Measurements from ENCODE around the gene FNTB.
A peak's percentile ranks its signal among the peaks of the same experiment; 100 is the strongest.

Gene FNTB

DNA sequence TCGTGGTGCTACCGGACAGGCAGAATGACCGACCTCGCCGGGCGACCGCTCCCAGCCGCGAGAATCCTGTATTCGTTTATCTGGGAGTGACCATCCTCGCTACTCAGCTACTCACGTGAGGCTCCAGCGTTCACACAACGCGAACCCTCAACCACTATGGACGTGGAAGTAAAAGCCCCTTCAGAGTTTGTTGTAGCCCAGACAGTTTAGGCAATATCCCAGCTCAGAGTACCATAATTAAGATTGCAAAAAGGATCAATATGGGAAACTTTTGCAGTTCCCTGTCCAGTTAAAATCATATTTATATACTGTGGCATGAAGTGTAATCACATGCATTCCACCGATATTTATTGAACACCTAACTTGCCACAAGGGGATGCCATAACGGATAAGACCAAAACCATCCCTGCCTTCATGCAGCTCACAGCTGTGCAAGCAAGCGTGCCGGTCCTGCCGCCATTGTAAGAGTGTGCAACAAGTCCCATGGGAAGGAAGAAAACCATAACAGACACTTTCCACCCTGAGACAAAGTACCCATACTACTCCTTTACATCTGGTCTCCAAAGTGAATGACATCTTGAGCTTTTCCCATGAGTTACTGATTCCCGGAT lies 116.6 kb downstream of the FNTB start:
- WGBS (ENCODE audit: insufficient coverage) = 9% methylated on average over 19 of the region's 22 CpGs
- CTCF ChIA-PET = interaction anchor here (1.2 kb wide), 1 partner anchor 14 kb away, joined by 3 read pairs; no protein-coding TSS in a partner anchor
- Histone ChIP-seq H3K9me3 (ENCODE audit: control extremely low read depth in 1 of 5, control insufficient read depth in 4 of 5, insufficient read depth in 2 of 5, low read depth in 1 of 5, low read length in 4 of 5) (no peaks in the 10 kb centered on the region), H3K4me3 (ENCODE audit: control insufficient read depth in 1 of 7, extremely low read depth in 1 of 7, insufficient read depth in 4 of 7, low read depth in 2 of 7, low read length in 6 of 7) (peak overlapping the region; percentile 67 to 93 (median 83)), H3K27ac (ENCODE audit: insufficient read depth in 1 of 2, low read depth in 1 of 2, low read length in 2 of 2, poor library complexity in 1 of 2, severe bottlenecking in 2 of 2) (peak overlapping the region in 1 of 2 experiments; percentile 58), H3K27me3 (replicated peaks in 2 of 5; ENCODE audit: control insufficient read depth in 4 of 5, insufficient read depth in 5 of 5, low read length in 4 of 5) (no peaks in the 10 kb centered on the region), H3K4me1 (ENCODE audit: control extremely low read depth in 1 of 4, control insufficient read depth in 4 of 4, insufficient read depth in 4 of 4, low read length in 3 of 4) (peaks cover 28 to 56% (median 42%) of the 10 kb centered on the region in 4 experiments), H3K36me3 (ENCODE audit: control insufficient read depth in 4 of 4, insufficient read depth in 4 of 4, low read length in 3 of 4) (peaks cover 0 to 4% (median 1%) of the 10 kb centered on the region in 4 experiments)
- no peak for DNase-seq
- POLR2A ChIA-PET = interaction anchor here (0.8 to 1.2 kb wide), 3 partner anchors 19 to 59 kb away, joined by 3 read pairs; no protein-coding TSS in a partner anchor

DNA sequence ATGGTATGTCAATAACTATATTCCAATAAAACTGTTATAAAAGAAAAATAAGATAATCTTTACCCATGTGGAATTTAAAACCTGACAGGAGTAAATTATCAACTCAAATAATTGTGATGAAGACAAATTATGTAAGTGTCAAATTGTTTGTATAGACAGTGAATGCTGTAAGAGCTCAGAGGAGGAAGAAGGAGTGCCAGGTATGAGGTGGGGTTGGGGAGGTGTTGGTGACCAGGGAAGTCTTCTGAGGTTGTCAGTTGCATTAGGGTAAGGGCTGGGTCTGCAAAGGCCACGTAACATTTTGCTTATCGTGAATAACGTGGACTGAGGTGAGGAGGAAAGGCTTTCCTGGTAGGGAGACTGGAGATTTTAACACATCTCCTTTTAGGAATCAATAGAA lies 118.1 kb downstream of the FNTB start:
- POLR2A ChIA-PET = no interaction called here
- CTCF ChIA-PET = no interaction called here
- H3K4me3 ChIP-seq (ENCODE audit: control insufficient read depth in 1 of 7, extremely low read depth in 1 of 7, insufficient read depth in 4 of 7, low read depth in 2 of 7, low read length in 6 of 7) = no peak overlapping the region

DNA sequence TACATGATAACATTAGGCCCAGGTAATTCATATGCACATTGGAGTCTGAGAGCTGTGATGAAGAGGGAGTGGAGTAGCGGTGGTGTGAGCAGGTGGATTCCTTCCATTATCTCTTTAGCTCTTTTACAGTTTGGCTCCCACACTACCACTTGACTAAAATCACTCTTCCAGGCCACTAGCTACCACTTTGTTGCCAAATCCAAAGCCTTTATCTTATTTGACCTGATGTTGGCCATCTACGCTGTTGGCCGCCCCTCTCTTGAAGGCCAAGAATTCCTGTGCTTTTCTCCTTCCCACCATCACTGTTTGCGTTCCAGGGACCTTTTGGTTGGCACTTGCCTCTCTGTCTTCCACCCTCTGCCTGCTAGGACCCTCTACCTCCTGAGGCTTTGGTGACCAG lies 119.6 kb downstream of the FNTB start:
- ChIA-PET POLR2A (no interaction called here), CTCF (no interaction called here)

More for the DNA sequence above, 118.1 kb downstream of the FNTB start:
- Histone ChIP-seq H3K36me3 (ENCODE audit: control insufficient read depth in 4 of 4, insufficient read depth in 4 of 4, low read length in 3 of 4) (peaks cover 0 to 2% (median under 1%) of the 10 kb centered on the region in 4 experiments), H3K4me1 (ENCODE audit: control extremely low read depth in 1 of 4, control insufficient read depth in 4 of 4, insufficient read depth in 4 of 4, low read length in 3 of 4) (peaks cover 16 to 42% (median 36%) of the 10 kb centered on the region in 4 experiments), H3K9me3 (ENCODE audit: control extremely low read depth in 1 of 5, control insufficient read depth in 4 of 5, insufficient read depth in 2 of 5, low read depth in 1 of 5, low read length in 4 of 5) (no peaks in the 10 kb centered on the region), H3K27me3 (replicated peaks in 2 of 5; ENCODE audit: control insufficient read depth in 4 of 5, insufficient read depth in 5 of 5, low read length in 4 of 5) (no peaks in the 10 kb centered on the region), H3K27ac (ENCODE audit: insufficient read depth in 1 of 2, low read depth in 1 of 2, low read length in 2 of 2, poor library complexity in 1 of 2, severe bottlenecking in 2 of 2) (no peak overlapping the region)
- DNase-seq = no peak
- WGBS (ENCODE audit: insufficient coverage) = no CpG with 5 or more reads among the region's 3 CpGs

DNA sequence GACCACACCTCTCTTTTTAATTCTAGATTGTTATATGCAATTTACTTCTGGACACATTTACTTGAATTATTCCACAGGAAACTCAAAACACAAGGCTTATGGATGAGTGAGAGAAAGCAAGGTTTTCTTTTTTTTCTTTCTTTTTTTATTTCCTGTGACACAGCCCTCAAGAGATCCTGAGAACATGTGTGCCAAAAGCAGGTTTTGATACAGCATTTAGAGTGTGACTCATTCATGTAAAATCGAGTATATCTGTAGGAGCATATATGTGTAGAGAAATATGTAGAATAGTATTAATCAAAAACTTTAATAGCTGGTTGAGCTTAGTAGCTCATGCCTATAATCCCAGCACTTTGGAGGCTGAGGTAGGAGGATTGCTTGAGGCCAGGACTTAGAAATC lies 120.0 kb downstream of the FNTB start:
- Histone ChIP-seq H3K36me3 (ENCODE audit: control insufficient read depth in 4 of 4, insufficient read depth in 4 of 4, low read length in 3 of 4) (no peaks in the 10 kb centered on the region), H3K4me3 (ENCODE audit: control insufficient read depth in 1 of 7, extremely low read depth in 1 of 7, insufficient read depth in 4 of 7, low read depth in 2 of 7, low read length in 6 of 7) (no peak overlapping the region), H3K4me1 (ENCODE audit: control extremely low read depth in 1 of 4, control insufficient read depth in 4 of 4, insufficient read depth in 4 of 4, low read length in 3 of 4) (peaks cover 6 to 28% (median 26%) of the 10 kb centered on the region in 4 experiments), H3K27me3 (replicated peaks in 2 of 5; ENCODE audit: control insufficient read depth in 4 of 5, insufficient read depth in 5 of 5, low read length in 4 of 5) (no peaks in the 10 kb centered on the region), H3K27ac (ENCODE audit: insufficient read depth in 1 of 2, low read depth in 1 of 2, low read length in 2 of 2, poor library complexity in 1 of 2, severe bottlenecking in 2 of 2) (no peak overlapping the region), H3K9me3 (ENCODE audit: control extremely low read depth in 1 of 5, control insufficient read depth in 4 of 5, insufficient read depth in 2 of 5, low read depth in 1 of 5, low read length in 4 of 5) (no peaks in the 10 kb centered on the region)
- ChIA-PET CTCF (interaction anchor here (0.6 to 1.1 kb wide), 2 partner anchors 19 to 87 kb away, joined by 3 to 5 read pairs; no protein-coding TSS in a partner anchor), POLR2A (no interaction called here)
- DNase-seq = peak; percentile 22 to 78 (median 68)
- 40% methylated on average over 1 of the region's 1 CpG for WGBS (ENCODE audit: insufficient coverage)

More for the DNA sequence above, 119.6 kb downstream of the FNTB start:
- no peak overlapping the region for H3K27ac ChIP-seq (ENCODE audit: insufficient read depth in 1 of 2, low read depth in 1 of 2, low read length in 2 of 2, poor library complexity in 1 of 2, severe bottlenecking in 2 of 2)
- WGBS (ENCODE audit: insufficient coverage) = 98% methylated on average over 3 of the region's 4 CpGs
- no peak overlapping the region for H3K4me3 ChIP-seq (ENCODE audit: control insufficient read depth in 1 of 7, extremely low read depth in 1 of 7, insufficient read depth in 4 of 7, low read depth in 2 of 7, low read length in 6 of 7)
- H3K4me1 ChIP-seq (ENCODE audit: control extremely low read depth in 1 of 4, control insufficient read depth in 4 of 4, insufficient read depth in 4 of 4, low read length in 3 of 4) = peaks cover 6 to 28% (median 26%) of the 10 kb centered on the region in 4 experiments
- no peaks in the 10 kb centered on the region for H3K27me3 ChIP-seq (replicated peaks in 2 of 5; ENCODE audit: control insufficient read depth in 4 of 5, insufficient read depth in 5 of 5, low read length in 4 of 5)
- H3K9me3 ChIP-seq (ENCODE audit: control extremely low read depth in 1 of 5, control insufficient read depth in 4 of 5, insufficient read depth in 2 of 5, low read depth in 1 of 5, low read length in 4 of 5) = no peaks in the 10 kb centered on the region
- H3K36me3 ChIP-seq (ENCODE audit: control insufficient read depth in 4 of 4, insufficient read depth in 4 of 4, low read length in 3 of 4) = no peaks in the 10 kb centered on the region
- no peak for DNase-seq

DNA sequence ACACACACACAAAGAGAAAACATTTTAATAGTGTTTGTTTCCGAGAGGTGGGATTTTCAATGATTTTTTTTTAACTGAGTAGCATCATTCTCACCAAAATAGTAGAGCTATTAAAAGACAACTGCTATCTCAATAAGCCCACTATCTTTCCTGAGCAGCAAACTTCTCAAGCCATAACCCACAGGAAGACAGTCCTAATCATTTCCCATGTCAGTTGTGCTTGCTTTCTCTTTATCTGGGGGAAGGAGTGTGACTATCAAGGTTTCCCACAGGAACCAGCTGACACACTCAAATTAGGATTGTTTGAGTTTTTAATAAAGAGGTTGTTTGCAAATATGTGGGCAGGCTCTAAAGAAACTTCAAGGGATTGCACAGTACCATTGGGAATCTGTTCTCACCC lies 120.5 kb downstream of the FNTB start:
- Histone ChIP-seq H3K4me3 (ENCODE audit: control insufficient read depth in 1 of 7, extremely low read depth in 1 of 7, insufficient read depth in 4 of 7, low read depth in 2 of 7, low read length in 6 of 7) (peak overlapping the region in 1 of 7 experiments; percentile 57), H3K36me3 (ENCODE audit: control insufficient read depth in 4 of 4, insufficient read depth in 4 of 4, low read length in 3 of 4) (no peaks in the 10 kb centered on the region), H3K27me3 (replicated peaks in 2 of 5; ENCODE audit: control insufficient read depth in 4 of 5, insufficient read depth in 5 of 5, low read length in 4 of 5) (no peaks in the 10 kb centered on the region), H3K9me3 (ENCODE audit: control extremely low read depth in 1 of 5, control insufficient read depth in 4 of 5, insufficient read depth in 2 of 5, low read depth in 1 of 5, low read length in 4 of 5) (no peaks in the 10 kb centered on the region), H3K27ac (ENCODE audit: insufficient read depth in 1 of 2, low read depth in 1 of 2, low read length in 2 of 2, poor library complexity in 1 of 2, severe bottlenecking in 2 of 2) (peak overlapping the region in 1 of 2 experiments; percentile 44), H3K4me1 (ENCODE audit: control extremely low read depth in 1 of 4, control insufficient read depth in 4 of 4, insufficient read depth in 4 of 4, low read length in 3 of 4) (peaks cover 6 to 28% (median 26%) of the 10 kb centered on the region in 4 experiments)
- ChIA-PET CTCF (interaction anchor here (0.6 to 1.1 kb wide), 2 partner anchors 19 to 87 kb away, joined by 3 to 5 read pairs; no protein-coding TSS in a partner anchor), POLR2A (interaction anchor here (0.6 kb wide), 1 partner anchor 223 kb away, joined by 4 read pairs; no protein-coding TSS in a partner anchor)
- no CpG with 5 or more reads among the region's 1 CpG for WGBS (ENCODE audit: insufficient coverage)
- peak; percentile 70 to 83 (median 76) for DNase-seq

DNA sequence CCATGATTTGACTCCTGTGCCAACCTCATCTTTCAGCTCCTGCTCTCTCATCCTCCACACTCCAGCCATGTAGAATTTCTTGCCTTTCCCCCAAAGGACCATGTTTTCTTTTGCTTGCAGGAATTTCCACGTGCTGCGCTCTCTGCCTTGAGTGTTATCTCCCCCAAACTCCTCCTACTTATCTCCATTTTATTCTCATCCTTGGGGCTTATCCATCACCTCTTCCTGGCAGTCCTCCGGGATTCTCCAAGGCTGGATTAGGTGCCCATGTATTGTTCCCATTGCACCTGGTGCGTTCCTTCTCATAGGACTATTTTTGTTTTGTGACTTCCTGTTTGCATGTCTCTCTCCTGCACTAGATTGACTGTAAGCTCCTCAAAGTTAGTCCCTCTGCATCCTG lies 122.7 kb downstream of the FNTB start:
- Histone ChIP-seq H3K4me1 (ENCODE audit: control extremely low read depth in 1 of 4, control insufficient read depth in 4 of 4, insufficient read depth in 4 of 4, low read length in 3 of 4) (peaks cover 6 to 20% (median 18%) of the 10 kb centered on the region in 4 experiments), H3K9me3 (ENCODE audit: control extremely low read depth in 1 of 5, control insufficient read depth in 4 of 5, insufficient read depth in 2 of 5, low read depth in 1 of 5, low read length in 4 of 5) (no peaks in the 10 kb centered on the region), H3K27me3 (replicated peaks in 2 of 5; ENCODE audit: control insufficient read depth in 4 of 5, insufficient read depth in 5 of 5, low read length in 4 of 5) (no peaks in the 10 kb centered on the region), H3K27ac (ENCODE audit: insufficient read depth in 1 of 2, low read depth in 1 of 2, low read length in 2 of 2, poor library complexity in 1 of 2, severe bottlenecking in 2 of 2) (no peak overlapping the region), H3K4me3 (ENCODE audit: control insufficient read depth in 1 of 7, extremely low read depth in 1 of 7, insufficient read depth in 4 of 7, low read depth in 2 of 7, low read length in 6 of 7) (no peak overlapping the region), H3K36me3 (ENCODE audit: control insufficient read depth in 4 of 4, insufficient read depth in 4 of 4, low read length in 3 of 4) (no peaks in the 10 kb centered on the region)
- ChIA-PET POLR2A (interaction anchor here (0.6 kb wide), 1 partner anchor 669 kb away, joined by 6 read pairs; no protein-coding TSS in a partner anchor), CTCF (interaction anchor here (1.0 to 1.2 kb wide), 2 partner anchors 35 to 90 kb away, joined by 3 read pairs; no protein-coding TSS in a partner anchor)
- WGBS (ENCODE audit: insufficient coverage) = 91% methylated on average over 2 of the region's 4 CpGs
- DNase-seq = no peak

GRCh38 chr14:65110525-65110924 lies 123.8 kb downstream of the FNTB start:
- no peak for DNase-seq
- Histone ChIP-seq H3K27ac (ENCODE audit: insufficient read depth in 1 of 2, low read depth in 1 of 2, low read length in 2 of 2, poor library complexity in 1 of 2, severe bottlenecking in 2 of 2) (no peak overlapping the region), H3K9me3 (ENCODE audit: control extremely low read depth in 1 of 5, control insufficient read depth in 4 of 5, insufficient read depth in 2 of 5, low read depth in 1 of 5, low read length in 4 of 5) (no peaks in the 10 kb centered on the region), H3K4me1 (ENCODE audit: control extremely low read depth in 1 of 4, control insufficient read depth in 4 of 4, insufficient read depth in 4 of 4, low read length in 3 of 4) (peaks cover 6 to 20% (median 18%) of the 10 kb centered on the region in 4 experiments), H3K27me3 (replicated peaks in 2 of 5; ENCODE audit: control insufficient read depth in 4 of 5, insufficient read depth in 5 of 5, low read length in 4 of 5) (no peaks in the 10 kb centered on the region), H3K36me3 (ENCODE audit: control insufficient read depth in 4 of 4, insufficient read depth in 4 of 4, low read length in 3 of 4) (no peaks in the 10 kb centered on the region), H3K4me3 (ENCODE audit: control insufficient read depth in 1 of 7, extremely low read depth in 1 of 7, insufficient read depth in 4 of 7, low read depth in 2 of 7, low read length in 6 of 7) (no peak overlapping the region)
- ChIA-PET POLR2A (no interaction called here), CTCF (interaction anchor here (0.6 kb wide), 1 partner anchor 70 kb away, joined by 3 read pairs; no protein-coding TSS in a partner anchor)
- WGBS (ENCODE audit: insufficient coverage) = 91% methylated on average over 4 of the region's 5 CpGs

Data from common myeloid progenitor, CD34-positive (primary cell).